Measurements from ENCODE around the gene GLO1.

- TF ChIP-seq EZH2phosphoT487 (IDR thresholded peaks at IDR 0.05; ENCODE audit: borderline replicate concordance, low read length), result no peak
- TF ChIP-seq, protein P1, sequence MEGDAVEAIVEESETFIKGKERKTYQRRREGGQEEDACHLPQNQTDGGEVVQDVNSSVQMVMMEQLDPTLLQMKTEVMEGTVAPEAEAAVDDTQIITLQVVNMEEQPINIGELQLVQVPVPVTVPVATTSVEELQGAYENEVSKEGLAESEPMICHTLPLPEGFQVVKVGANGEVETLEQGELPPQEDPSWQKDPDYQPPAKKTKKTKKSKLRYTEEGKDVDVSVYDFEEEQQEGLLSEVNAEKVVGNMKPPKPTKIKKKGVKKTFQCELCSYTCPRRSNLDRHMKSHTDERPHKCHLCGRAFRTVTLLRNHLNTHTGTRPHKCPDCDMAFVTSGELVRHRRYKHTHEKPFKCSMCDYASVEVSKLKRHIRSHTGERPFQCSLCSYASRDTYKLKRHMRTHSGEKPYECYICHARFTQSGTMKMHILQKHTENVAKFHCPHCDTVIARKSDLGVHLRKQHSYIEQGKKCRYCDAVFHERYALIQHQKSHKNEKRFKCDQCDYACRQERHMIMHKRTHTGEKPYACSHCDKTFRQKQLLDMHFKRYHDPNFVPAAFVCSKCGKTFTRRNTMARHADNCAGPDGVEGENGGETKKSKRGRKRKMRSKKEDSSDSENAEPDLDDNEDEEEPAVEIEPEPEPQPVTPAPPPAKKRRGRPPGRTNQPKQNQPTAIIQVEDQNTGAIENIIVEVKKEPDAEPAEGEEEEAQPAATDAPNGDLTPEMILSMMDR (IDR thresholded peaks at IDR 0.05; ENCODE audit: low read depth, low read length, poor library complexity, severe bottlenecking), result no peak
Measured at GRCh38 chr6:38724343-38724742, 21.4 kb upstream of the GLO1 start.
